ENCODE data around the gene DUS1L. TPM values are rescaled to one million over a fixed set of nuclear protein-coding genes. Genes with fewer than 3 reads are reported as not detected.

DUS1L gene
- total RNA-seq, 2 donors from 2014 or later, result 125 to 196 TPM

DNA sequence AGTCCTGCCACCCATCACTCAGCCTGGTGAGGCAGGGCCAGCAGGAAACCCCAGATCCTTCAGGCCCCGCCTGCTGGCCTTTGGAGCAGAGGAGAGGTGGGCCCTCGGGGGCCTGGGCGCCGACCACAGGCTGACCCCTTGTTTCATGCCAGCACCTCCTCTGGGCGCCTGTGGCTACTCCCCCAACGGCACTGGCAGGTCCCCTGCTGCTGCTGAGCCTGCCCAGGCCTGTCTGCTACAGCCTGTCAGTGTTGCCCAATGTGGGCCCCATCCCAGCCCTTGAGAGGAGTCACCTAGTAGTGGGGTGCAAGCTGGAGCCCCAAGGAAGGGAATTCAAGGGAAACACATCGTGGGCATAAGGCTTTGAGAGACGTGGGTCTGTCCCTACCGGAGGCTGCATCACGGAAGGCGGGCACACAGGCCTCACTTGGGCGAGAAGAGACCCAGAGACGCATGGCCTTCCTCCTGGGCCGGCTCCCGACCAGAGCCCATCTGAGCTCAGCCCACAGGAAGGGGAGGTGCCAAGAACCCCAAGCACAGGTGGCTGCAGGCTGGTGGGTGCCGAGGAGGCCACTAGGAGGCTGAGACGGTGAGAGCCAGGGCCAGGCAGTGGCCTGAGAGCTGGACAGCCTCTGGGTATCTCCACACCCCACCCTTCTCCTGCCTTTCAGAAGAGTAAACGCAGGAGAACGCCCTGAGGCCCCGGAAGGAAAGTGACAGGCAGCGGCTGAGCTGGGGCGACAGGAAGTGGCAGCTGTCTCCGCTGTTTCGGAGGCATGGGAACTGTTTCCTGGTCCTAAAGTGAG, 40.5 kb upstream of the DUS1L start:
- ATAC-seq (peak; percentile 92 to 94), DNase-seq (ENCODE audit: low spot score) (peak; percentile 80)
- Mint-ChIP-seq H3K9me3 (no peaks in the 10 kb centered on the region), H3K27ac (peak overlapping the region; percentile 95 to 96), H3K36me3 (no peaks in the 10 kb centered on the region), H3K27me3 (no peaks in the 10 kb centered on the region), H3K4me3 (peak overlapping the region; percentile 90), H3K4me1 (ENCODE audit: low read depth in 2 of 2) (peaks cover 8 to 10% of the 10 kb centered on the region in 2 donors)

DNA sequence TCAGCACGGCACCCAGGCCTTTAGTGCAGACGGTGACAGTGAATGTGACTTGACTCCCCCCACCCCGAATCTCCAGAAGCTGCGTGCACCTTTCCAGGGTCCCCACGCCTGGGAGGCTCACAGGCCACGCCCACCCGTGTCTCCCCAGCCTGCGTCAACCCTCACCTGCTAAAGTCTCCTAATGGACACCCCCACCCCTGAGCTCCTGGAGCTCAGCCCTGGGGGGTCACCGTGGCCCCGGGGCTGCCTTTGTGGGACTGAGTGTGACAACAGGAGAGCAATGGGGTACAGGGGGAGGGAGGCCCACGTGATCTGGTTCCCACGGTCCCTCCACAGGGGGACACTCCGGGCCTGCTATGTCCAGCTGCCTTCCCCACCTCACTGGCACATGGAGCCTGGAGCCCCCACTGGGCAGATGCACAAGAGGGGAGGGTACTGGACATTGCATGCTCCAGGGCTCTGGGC, 39.8 kb upstream of the DUS1L start:
- DNase-seq (ENCODE audit: low spot score), result no peak
- peak overlapping the region; percentile 90 for H3K4me3 Mint-ChIP-seq
- no peaks in the 10 kb centered on the region for H3K36me3 Mint-ChIP-seq
- ATAC-seq, result no peak
- H3K27me3 Mint-ChIP-seq, result no peaks in the 10 kb centered on the region
- H3K4me1 Mint-ChIP-seq (ENCODE audit: low read depth in 2 of 2), result peaks cover 8 to 10% of the 10 kb centered on the region in 2 donors
- H3K9me3 Mint-ChIP-seq, result no peaks in the 10 kb centered on the region
- peak overlapping the region; percentile 95 to 96 for H3K27ac Mint-ChIP-seq

- H3K4me3 Mint-ChIP-seq, result peak overlapping the region; percentile 90
- H3K4me1 Mint-ChIP-seq (ENCODE audit: low read depth in 2 of 2), result peaks cover 8 to 10% of the 10 kb centered on the region in 2 donors
- H3K27ac Mint-ChIP-seq, result peak overlapping the region in 1 of 2 donors; percentile 95
- no peak for ATAC-seq
- no peaks in the 10 kb centered on the region for H3K9me3 Mint-ChIP-seq
- H3K36me3 Mint-ChIP-seq, result no peaks in the 10 kb centered on the region
- no peak for DNase-seq (ENCODE audit: low spot score)
- no peaks in the 10 kb centered on the region for H3K27me3 Mint-ChIP-seq
Observed at GRCh38 chr17:82104797-82105416, 39.3 kb upstream of the DUS1L start.

- DNase-seq (ENCODE audit: low spot score), result no peak
- Mint-ChIP-seq H3K27ac (no peak overlapping the region), H3K4me1 (ENCODE audit: low read depth in 2 of 2) (peaks cover 8 to 10% of the 10 kb centered on the region in 2 donors), H3K36me3 (no peaks in the 10 kb centered on the region), H3K9me3 (no peaks in the 10 kb centered on the region), H3K4me3 (no peak overlapping the region), H3K27me3 (no peaks in the 10 kb centered on the region)
- ATAC-seq, result no peak
Observed at GRCh38 chr17:82103553-82104451, 38.2 kb upstream of the DUS1L start.

- DNase-seq (ENCODE audit: low spot score) (no peak), ATAC-seq (no peak)
- no peaks in the 10 kb centered on the region for H3K27me3 Mint-ChIP-seq
- H3K9me3 Mint-ChIP-seq, result no peaks in the 10 kb centered on the region
- H3K36me3 Mint-ChIP-seq, result no peaks in the 10 kb centered on the region
- H3K27ac Mint-ChIP-seq, result peak overlapping the region in 1 of 2 donors; percentile 59
- H3K4me1 Mint-ChIP-seq (ENCODE audit: low read depth in 2 of 2), result peaks cover 8 to 10% of the 10 kb centered on the region in 2 donors
- H3K4me3 Mint-ChIP-seq, result no peak overlapping the region
Observed at GRCh38 chr17:82101767-82102679, 36.4 kb upstream of the DUS1L start.

- H3K4me1 Mint-ChIP-seq (ENCODE audit: low read depth in 2 of 2), result peaks cover 5 to 6% of the 10 kb centered on the region in 2 donors
- no peak overlapping the region for H3K27ac Mint-ChIP-seq
- H3K27me3 Mint-ChIP-seq, result no peaks in the 10 kb centered on the region
- no peak overlapping the region for H3K4me3 Mint-ChIP-seq
- ATAC-seq, result no peak
- H3K9me3 Mint-ChIP-seq, result no peaks in the 10 kb centered on the region
- DNase-seq (ENCODE audit: low spot score), result no peak
- no peaks in the 10 kb centered on the region for H3K36me3 Mint-ChIP-seq
Observed at GRCh38 chr17:82101301-82101715, 35.7 kb upstream of the DUS1L start.

GRCh38 chr17:82100502-82101298, 35.1 kb upstream of the DUS1L start:
- no peaks in the 10 kb centered on the region for H3K36me3 Mint-ChIP-seq
- H3K9me3 Mint-ChIP-seq, result no peaks in the 10 kb centered on the region
- ATAC-seq (no peak), DNase-seq (ENCODE audit: low spot score) (no peak)
- H3K27ac Mint-ChIP-seq, result no peak overlapping the region
- H3K4me3 Mint-ChIP-seq, result no peak overlapping the region
- H3K27me3 Mint-ChIP-seq, result no peaks in the 10 kb centered on the region
- H3K4me1 Mint-ChIP-seq (ENCODE audit: low read depth in 2 of 2), result peaks cover 0 to 2% of the 10 kb centered on the region in 2 donors

DNA sequence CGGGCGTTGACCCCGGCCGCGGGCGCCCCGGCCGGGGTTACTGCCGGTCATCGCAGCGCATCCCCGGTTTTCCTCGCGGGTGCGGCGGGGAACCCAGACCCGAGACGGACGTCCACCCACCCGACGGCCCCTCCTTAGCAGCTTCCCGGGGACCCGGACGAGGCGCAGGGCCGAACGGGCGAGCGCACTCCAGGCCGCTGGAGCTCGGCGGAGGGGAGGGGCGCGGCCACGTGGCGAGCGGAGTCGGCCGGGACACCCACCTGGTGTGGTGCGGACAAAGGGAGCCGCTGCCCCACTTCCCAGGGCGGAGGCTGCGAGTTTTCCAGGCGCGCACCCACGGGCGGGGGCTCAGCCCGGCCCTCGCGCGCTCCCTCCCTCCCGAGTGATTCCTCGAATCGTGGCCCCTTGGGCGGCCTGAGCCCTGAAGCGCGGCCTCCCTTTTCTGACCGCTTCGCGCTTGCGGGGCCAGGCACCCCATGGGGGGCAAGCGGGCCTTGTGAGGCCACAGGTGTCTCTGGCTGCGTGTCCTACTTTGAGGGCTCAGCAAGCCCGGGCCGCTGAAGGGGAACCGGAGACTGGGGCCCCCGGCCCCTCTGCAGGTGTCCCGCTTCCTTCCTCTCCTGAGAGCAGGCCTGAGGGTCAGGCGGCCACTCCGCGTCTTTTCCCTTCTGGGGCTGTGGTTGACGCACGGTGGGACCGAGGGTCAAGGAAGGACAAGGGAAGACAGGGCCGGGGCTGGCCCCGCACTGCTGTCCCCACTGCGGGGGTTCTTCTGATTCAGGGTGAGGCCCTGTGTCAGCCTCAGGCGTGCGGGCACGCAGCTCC, 33.5 kb upstream of the DUS1L start:
- no peaks in the 10 kb centered on the region for H3K36me3 Mint-ChIP-seq
- peak; percentile 64 for DNase-seq (ENCODE audit: low spot score)
- H3K4me1 Mint-ChIP-seq (ENCODE audit: low read depth in 2 of 2), result peaks cover 0 to 2% of the 10 kb centered on the region in 2 donors
- H3K27ac Mint-ChIP-seq, result peak overlapping the region; percentile 53 to 72
- peak overlapping the region; percentile 65 for H3K4me3 Mint-ChIP-seq
- peak in 1 of 2 donors; percentile 2 for ATAC-seq
- no peaks in the 10 kb centered on the region for H3K27me3 Mint-ChIP-seq
- no peaks in the 10 kb centered on the region for H3K9me3 Mint-ChIP-seq

DNA sequence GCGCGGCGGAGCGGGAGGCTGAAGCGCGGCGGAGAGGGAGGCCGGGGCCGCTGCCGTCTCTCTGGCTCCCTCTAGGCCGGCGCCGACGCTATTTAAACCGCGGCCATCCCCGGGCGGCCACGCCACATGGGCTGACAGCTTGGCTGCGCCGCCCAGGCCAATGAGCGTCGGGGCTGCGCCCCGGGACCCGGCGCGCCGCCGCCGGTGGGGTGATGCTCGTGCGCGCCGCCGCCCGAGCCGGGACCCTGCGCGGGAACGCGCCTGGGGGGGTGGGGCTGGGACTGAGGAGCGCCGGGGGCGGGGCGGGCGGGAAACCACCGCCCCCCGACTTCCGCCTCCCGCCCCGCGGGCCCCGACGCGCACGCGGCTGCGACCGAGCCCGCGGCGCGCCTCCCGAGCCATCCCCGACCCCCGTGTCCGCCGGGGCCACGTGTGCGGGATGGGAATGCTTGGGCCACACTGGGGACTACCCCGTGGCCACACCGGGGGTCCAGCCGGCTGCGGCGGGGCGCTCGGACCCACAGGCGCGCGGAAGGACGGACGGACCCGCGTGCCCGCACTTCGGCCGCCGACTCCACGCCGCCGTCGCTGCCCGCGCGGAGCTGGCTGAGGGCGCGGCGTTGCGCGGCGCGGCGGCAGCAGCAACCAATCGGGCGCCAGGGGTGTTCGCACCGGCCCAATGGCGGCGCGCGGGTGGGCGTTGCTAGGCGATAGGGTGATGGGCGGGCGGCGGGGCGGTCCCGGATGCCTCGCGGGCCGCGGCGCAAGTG, 32.8 kb upstream of the DUS1L start, which contains the start of gene FASN:
Gene FASN, minus strand, starts transcription at position 68 of the 770 bp plus-strand sequence. CDS start 1,791 bp downstream, outside the sequence.
- Mint-ChIP-seq H3K9me3 (no peaks in the 10 kb centered on the region), H3K4me1 (ENCODE audit: low read depth in 2 of 2) (peaks cover 0 to 3% of the 10 kb centered on the region in 2 donors), H3K27me3 (no peaks in the 10 kb centered on the region), H3K4me3 (peak within 1 kb of the TSS; percentile 44), H3K27ac (peak within 1 kb of the TSS in 1 of 2 donors; percentile 72), H3K36me3 (no peaks in the 10 kb centered on the region)
- ATAC-seq, result peak; percentile 88 to 92
- peak; percentile 97 for DNase-seq (ENCODE audit: low spot score)

DNA sequence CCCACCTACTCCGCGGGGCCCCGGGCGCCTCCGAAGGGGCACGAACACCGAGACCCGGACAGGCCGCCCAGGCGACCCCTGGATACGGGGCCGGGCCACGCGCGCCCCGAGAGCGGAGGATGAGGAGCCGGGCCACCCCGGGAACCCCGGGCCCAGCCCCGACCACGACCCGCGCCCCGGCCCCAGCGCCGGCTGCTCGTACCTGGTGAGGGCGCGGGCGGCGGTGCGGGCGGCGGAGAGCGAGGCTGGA, 32.2 kb upstream of the DUS1L start:
- Mint-ChIP-seq H3K36me3 (no peaks in the 10 kb centered on the region), H3K27me3 (no peaks in the 10 kb centered on the region), H3K4me1 (ENCODE audit: low read depth in 2 of 2) (peaks cover 0 to 4% of the 10 kb centered on the region in 2 donors), H3K27ac (no peak overlapping the region), H3K4me3 (peak overlapping the region; percentile 44), H3K9me3 (no peaks in the 10 kb centered on the region)
- peak; percentile 71 for DNase-seq (ENCODE audit: low spot score)
- no peak for ATAC-seq
